ENCODE data around the gene NECTIN1.
A peak's percentile ranks its signal among the peaks of the same experiment; 100 is the strongest.

NECTIN1 gene

DNA sequence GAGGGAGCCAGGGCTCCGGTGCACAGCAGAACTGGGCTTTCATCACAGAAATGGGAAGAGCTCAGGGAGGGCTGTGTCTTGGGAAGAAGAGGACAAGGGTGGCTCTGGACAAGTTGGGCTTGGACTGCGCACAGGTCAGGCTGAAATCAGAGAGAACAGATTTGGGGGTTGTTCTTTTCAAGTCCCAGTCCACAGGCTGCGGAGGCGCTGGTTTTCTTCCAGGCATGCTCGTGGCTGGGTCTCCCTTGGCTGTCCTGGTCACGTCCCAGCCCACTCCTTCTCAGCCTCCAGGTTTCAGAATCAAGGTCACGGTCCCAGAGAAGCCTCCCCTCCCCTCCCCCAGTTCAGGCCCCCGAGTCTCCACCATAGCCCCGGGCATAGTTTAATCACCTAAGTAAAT, 17.0 kb downstream of the NECTIN1 start:
- DNase-seq, result no peak

DNA sequence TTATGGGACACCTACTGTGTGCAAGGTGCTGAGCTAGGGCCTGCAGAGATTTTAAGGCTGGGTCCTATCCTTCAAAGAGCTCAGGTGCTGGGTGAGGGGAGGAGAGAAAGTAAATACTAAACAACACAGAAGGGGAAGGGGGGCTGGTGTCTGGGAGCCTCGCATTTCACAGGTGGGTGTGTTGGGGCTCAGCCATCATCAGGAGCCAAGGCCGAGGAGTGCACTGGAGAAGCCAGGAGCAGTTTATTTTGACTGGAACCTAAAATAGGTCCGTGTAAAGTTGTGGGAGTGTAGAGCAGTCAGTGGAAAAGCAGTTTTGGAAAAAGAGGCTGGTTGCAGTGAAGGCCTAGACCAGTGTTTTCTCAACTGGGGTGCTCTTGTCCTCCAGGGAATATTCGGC, 17.5 kb downstream of the NECTIN1 start:
- DNase-seq, result no peak

DNA sequence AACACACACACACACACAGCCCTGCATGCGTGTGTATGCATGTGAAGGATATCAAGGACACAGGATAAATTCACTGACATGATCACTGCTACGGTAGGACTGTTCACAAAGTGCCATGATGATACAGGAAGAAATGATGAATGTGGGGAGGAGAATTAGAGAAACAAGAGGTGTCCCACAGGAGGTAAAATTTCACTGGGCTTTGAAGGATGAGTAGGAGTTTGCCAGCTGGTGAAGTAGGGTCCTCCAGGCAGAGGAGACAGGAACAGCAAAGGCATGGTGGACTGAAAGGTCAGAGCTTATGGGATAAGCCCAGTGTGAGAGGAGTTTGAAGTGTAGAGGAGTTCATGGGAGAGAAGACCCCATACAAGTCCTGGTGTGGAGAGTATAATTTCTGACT, 18.6 kb downstream of the NECTIN1 start:
- no peak for DNase-seq

DNA sequence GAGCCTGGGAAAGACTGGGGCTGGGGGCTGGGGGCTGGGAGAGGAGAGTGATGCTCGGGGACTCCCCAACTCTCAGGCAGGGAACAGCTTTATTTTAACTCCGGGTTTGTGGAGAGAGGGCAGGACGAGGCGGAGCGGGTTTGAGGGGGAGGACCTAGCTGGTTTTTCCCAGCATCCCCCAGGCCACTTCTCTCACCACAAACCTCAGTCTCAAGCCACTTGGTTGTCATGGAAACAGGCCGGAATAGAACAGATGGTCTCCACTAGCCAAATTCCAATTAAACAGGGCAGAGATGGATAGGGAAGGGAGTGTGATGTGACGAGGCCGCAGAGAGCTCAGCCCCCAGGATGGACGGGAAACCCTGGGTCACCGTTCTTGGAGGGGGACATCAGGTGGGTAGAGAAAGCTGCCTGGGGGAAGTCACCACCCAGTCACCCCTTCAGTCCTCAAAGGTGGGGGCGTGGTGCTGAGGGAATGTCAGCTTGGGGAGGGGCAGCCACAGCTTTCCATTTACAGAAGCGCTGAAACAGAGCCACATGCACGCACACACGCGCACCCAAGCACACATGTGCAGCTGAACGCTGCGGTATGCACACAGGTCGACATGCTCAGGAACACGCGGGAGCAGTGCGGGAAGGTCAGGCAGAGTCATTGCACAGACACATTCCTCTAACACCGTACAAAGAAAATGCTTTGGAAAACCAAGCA, 19.2 kb downstream of the NECTIN1 start:
- peak; percentile 98 for DNase-seq

DNA sequence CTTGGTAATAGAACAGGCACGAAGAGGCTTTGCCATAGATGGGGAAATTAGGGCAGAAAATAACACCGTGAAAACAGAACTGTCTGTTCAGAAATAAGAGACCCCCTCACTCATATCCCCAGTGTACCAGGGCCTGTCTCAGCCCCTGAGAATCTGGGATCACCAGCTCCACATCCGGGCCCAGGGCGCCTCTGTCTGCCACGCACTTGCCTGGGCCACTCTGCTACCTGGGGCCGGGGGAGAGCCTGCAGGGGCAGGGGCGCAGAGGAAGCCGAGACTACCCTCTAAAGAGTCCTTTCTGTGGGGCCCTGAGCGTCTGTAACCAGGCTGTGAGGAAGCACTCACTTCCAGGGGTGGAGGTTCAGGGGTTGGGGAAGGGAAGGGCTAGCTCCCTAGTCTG, 19.8 kb downstream of the NECTIN1 start:
- DNase-seq, result no peak

DNA sequence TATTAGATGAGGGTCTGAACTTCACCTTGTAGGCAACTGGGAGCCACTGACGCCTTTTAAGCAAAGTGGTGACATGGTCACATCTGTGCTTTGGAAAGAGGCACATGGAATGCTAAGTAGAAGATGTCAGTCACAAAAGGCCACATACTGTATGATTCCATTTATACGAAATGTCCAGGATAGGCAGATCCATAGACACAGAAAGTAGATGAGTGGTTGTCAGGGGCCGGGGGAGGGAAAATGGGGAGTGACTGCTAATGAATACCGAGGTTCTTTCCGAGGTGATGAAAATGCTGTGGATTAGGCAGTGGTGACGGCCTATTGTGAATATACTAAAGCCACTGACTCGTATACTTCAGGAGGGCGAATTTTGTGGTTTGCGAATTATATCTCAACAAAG, 20.6 kb downstream of the NECTIN1 start:
- DNase-seq, result no peak

DNA sequence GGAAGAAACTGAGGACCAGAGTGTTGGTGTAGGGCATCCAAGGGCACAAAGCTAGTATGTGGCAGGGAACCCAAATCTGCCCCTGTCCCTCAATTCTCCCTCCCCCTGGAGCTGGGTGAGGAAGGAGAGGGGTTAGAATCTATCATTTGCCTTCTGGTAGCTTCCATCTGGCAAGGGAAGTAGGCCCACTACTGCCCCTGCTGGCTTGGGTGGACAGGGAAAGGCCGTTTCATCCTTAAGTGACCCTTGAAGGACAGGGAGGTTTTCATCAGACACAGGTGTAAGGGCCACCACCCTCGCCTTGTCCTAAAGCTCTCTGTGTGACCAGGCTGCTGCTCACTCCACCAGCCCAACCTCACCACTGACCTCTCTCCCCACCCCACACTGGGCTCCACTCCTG, 22.1 kb downstream of the NECTIN1 start:
- DNase-seq, result no peak

DNA sequence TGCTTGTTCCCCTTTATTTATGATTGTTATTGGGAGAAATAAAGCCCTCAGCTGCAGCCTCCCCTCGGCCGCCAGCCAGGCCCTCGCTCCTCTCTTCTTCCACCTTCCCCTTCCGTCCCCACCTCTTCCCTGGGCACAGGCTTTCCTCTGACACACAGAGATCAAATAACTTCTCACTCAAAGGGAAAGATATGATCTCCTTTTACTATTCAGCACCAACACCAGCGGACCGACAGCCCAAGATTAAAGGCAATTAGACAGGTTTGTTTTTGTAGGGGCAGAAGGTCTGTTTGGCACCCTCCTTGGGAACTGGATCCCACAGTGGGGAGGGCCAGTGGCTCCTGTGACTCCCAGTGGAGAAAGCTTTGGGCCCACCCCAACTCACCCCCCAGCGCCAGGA, 23.0 kb downstream of the NECTIN1 start:
- no peak for DNase-seq

DNA sequence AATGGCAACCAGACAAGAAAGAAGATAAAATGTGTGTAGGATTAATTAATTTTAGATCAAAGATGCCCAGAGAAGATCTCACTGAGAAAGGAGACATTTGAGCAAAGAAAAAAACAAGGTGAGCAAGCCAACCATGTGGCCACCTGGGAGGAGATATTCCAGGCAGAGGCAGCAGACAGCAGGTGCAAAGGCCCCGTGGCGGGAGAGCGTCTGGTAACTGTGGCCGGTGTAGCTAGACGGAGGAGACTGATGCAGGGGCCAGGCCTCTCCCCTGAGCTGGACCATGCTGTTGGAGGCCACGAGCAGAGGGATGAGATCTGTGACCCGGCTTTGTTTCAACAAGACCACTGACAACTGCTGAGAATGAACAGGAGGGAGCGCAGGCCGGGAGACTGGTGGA, 23.6 kb downstream of the NECTIN1 start:
- no peak for DNase-seq

DNA sequence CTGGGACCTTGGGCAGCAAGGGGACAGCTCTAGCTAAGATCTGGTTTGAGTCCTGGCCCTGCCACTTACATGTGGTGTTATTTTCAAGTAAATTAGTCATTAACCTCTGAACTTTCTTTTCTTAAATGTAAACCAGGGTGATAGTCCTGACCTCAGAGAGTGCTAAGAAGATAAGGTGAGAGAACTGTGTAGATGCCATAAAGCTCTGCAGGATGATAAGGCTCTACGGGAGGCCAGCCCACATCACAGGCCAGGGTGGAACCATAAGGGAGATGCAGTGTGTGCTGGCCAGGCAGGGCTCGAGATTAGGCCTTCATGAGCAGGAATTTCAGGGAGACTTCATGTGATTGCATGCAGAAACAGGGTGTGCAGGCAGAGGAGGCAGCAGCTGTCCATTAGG, 24.2 kb downstream of the NECTIN1 start:
- no peak for DNase-seq

DNA sequence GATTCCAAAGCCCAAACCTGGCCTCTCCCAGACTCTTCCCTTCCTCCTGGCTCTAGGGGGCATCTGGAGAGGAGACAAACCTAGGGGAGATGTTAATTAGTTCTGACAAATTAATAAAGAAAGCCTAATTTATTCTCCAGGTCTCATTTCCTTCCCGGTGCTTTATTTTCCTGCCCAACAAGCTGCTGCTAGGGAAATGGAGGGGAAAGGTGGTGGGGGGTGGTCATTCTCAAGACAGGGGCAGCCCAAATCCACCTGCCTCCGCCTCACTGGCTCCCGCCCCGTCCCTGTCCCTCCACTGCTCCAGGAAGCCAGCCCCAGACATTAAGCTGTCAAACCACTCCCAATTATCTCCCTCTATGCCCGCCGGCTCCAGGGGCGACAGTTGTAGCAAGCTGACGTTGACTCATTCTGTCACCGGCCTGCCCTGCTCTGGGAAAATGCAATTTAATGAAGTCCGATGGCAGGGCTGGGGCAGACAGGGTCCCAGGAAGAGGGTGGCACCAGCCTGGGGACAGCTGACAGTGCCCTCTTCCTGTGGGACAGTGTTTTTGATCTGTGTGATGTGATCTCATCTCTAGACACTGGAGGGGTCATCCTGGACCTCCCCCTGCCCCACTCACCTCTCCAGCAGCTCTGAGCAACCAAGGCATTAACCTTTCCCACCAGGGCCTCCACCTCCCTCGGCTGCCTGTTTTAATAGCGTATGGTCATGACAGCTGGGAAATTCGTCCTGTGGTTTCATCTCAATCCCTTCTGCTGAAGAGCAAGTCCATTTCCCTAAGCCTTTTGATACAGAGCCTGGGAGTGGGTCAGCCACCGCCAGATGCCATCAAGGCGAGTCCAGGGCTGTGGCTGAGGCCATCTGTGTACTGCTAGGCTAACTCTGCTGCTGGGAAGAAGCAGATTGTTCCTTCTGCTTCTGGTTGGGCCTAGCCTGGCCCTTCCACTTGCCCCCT, 27.1 kb downstream of the NECTIN1 start:
- DNase-seq, result peak; percentile 92

DNA sequence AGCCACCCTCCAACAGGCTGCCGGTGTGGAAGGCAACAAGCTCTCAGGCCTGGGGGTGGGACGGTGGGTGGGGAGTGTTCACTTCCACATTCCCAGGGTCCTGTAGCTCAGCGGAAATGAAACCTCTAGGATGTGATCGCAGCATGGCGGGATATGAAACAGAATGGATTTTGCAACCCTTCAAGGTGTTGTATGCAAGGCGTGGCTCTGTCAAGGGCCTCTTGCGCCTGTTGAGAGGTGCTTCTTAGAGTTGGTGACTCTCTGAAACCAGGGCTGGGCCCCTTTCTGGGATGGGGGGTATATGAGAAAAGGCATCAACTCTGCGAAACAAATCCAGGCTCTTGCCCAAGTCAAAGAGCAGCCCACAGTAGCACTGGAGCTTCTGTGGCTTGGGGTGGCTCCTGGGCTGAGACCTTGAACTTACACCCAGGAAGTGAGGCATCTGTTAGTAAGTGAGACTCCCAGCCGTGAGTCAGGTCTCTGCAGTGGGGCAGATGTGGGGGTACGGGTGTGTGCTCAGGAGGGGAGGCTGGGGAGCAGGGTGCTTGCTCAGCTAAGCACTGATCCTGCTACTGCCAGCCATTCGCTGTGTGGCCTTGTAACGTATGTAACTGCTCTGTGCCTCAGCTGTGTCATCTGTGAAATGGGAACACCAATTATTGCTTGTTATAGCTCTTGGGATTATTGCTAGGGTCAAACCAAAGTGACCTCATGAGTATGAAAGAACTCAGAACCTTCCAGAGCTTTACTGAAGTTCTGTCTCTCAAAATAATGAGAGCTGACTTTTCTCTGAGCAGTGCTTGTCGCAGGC, 28.3 kb downstream of the NECTIN1 start:
- no peak for DNase-seq

DNA sequence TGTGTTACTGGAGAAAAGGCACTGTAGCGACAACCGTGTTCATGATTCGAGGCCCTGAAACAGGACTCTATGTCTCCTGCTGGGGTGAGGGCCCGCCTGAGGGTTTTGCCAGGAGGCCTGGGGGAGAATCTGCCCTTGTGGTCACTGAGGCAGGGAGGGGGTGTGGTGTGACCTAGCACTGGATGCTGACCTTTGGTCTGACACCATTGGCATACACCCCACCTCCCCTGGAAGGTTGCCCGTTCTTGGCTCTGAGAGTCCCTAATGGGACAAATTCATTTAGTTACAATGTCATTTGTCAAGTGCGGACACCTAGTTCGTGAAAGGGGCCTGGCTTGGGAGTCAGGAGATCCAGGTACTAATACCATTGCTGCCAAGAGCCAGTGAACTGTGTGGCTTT, 29.0 kb downstream of the NECTIN1 start:
- no peak for DNase-seq

DNA sequence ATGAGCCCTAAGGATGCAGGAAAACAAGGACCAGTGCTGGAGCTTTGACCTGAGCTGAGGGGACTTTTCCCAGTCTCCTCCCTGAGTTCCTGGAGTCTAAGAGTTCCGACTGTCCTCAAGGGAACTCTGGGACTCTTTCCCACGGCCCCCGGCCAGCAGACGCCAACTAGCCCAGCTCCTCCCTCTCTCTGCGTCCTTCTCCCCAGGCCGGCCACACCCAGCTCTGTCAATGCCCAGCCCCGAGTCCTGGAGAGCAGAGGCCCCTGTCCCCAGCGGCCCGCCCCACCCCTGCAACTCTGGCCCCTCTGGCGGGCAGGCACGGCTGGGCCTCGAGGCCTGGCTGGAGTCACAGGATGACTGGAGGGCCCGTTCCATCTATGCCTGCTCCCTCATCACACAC, 29.8 kb downstream of the NECTIN1 start:
- no peak for DNase-seq

DNA sequence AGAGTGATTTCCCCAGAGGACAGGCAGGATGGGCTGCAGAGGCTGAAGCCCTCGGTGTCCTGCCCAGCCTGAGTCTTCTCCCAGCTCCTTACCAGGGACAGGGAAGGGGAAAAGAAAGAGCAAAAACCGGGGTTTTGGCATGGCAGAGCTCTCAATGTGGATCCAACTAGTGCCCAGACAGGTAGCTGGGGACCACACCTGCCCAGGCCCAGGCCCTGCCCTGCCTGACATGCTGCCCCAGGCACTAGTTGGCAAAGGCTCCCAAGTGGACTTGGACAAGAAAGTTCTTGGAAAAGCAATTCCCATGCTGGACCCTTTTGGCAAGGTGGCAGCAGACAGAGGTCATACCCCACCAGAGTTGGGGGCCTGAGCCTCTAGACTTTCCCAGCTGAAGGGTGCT, 31.1 kb downstream of the NECTIN1 start:
- DNase-seq, result no peak

DNA sequence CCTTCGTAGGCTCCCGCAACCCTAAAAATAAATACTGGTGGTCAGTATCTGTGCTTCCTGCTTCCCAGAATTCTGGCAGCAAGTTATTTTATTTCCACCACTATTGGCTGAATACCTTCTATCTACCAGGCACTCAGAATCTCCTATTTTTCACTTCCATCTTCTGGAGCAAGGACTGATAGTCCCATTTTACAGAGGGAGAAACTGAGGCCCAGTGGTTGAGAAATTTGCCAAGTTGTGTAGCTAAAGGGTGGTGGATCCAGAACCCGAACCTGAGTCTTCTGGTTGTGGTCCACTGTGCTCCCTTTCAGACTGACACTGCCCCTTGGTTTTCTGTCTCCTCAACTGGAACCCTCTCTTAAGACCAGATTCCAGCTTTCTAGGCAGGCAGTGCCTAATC, 31.6 kb downstream of the NECTIN1 start:
- no peak for DNase-seq

DNA sequence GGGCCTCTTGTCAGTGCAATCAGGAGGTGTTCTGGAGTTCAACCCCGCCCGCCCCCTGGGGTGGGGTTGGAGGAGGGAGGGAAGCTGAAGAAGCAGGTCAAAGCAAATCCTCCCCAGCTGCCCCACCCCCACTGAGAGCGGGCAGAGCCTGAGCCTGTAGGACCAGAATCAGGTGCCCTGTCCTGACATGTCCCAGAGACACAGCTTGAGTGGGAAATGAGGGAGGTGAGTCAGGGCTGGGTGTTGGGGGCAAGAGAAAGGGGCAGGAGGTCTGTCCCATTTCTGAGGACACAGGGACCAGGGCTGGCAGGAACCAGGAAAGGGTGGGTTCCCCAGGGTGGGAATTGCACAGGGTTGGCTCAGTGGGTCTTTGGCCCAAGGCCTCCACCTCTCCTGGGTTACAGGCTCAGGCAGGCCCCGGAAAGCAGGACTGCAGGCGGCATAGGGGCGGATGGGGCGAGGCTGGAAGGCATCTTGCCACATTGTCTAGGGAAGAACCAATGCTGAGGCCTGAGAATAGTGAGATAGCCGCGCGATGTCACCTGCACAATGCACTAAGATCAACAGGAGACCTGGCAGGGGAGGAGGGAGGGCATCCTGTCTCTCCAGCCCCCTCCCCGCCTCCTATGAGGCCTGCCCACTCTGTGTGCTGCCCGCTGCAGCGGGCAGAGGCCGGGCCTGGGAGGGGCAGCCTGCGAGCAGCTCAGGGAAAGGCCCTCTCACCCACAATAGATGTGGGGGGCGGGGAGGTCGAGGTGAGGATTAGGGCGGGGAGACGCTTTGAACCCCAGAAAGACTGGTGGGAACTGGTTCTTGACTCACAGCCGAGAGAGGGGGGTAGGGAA, 32.4 kb downstream of the NECTIN1 start:
- DNase-seq, result no peak

DNA sequence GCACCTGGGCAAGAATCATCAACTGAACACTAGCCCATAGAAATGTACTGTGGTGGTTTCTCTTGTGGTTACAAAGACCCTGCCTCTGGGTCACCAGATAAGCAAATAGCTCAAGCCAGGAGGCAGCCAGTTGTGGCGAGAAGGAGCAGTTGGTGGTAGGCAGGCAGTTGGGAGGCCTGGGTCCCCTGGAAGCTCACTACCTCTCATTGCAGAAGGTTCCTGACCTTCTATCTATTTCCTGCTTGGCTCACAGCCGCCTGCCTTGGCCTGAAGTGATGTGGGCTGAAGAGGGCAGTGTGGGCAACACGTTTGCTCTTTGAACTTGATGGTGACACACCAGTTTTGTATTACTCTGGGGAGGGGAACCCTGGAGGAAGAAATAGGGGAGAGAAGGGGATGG, 34.7 kb downstream of the NECTIN1 start:
- no peak for DNase-seq

DNA sequence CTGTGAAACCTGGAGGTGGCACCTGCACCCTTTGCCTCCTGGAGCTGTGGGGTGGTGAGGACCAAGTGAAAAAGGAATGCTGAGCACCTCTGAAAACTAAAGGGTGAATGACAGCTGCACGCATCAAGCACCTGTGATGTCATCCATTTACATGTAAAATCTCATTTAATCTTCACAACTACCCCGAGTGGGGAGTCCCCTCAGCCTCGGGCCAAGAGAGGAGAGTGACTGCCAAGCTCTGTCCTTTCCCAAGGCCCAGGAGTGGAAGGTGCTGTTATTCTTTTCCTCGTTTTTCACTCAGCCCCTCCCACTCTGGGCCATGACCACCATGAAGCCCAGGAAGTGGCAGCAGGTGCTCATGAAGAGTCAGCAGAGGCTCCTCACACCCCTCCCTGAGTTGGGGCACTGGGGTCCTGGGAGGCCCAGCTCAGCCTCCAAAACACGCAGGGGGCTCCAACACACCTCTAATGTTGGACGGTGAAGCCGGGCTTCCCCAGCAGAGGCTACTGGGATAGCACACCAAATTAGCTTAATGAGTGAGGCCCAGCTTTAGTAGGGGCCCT, 35.7 kb downstream of the NECTIN1 start:
- no peak for DNase-seq

DNA sequence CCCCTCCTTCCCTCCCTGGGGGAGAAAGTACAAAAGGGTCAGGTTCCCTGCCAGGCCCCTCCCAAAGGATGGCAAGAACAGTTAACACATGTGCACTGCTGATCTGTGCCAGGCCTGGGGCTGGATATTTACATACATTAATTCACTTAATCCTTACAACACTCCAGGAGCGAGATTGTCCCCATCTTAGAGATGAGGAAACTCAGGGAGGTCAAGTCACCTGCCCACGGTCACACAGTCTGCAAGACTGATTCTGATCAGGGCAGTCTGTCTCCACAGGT, 36.5 kb downstream of the NECTIN1 start:
- DNase-seq, result no peak

DNA sequence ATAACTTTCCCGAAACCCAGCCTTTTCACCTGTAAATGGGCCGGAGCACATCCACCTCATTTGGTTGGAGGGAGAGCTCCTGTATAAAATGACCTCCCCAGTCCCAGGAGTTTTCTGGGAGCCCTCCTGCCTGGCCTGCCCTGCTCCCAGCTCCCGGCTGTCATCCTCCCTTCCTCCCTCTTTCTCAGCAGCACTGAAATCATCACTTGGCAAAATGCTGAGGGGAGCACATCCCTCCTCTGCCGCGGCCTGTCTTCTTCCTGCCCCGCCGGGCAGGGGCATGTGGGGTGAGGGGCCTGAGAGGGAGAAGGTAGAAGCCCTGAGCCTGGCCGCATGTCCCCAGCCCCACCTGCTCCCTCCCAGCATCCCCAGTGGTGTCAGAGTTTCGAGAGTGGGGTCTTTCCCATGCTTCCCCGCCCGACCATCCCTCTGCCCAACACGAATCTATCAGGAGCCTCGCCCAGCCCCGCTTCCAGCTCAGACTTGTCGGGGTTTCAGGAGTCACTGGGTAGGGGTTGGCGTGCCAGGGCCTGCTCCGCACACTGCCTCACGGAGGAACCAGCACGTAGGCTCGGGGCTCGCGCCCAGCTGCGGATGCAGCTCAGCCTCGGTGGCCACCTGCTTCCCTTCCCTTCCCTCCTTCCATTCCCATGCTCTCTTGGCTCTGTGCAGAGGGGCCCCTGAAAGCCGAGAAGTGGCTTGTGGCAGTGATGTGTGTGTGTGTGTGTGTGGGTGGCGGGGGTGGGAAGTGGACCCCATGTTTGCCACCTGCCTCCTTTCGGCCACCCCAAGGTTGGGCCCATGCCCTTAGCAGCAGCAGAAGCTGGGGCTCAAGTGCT, 37.1 kb downstream of the NECTIN1 start:
- DNase-seq, result no peak
